GM12891 (cell line): ENCODE data around the gene USP43.

Source experiments
- DNase-seq: peaks from one replicate; pipeline ENCODE4 v3.0.0; 2011; ENCODE audit warnings: low spot score; ENCODE audit not compliant: insufficient read length
- FAIRE-seq: peaks from 2 replicates; lab custom pipeline; 2011; peaks lifted over from hg19 to GRCh38; lab: Jason Lieb, UNC
- PAX5 ChIP-seq: IDR thresholded peaks from 2 replicates; pipeline ENCODE4 v1.6.1; 2011; ENCODE audit warnings: low read length, moderate library complexity, mild to moderate bottlenecking; ENCODE audit not compliant: insufficient read depth, severe bottlenecking
- POLR2A ChIP-seq: IDR thresholded peaks from 2 replicates; pipeline ENCODE4 v1.6.1; 2011; ENCODE audit warnings: low read depth, low read length, control low read depth
- POLR2AphosphoS5 ChIP-seq: IDR thresholded peaks from 2 replicates; pipeline ENCODE4 v1.6.1; 2011; ENCODE audit warnings: low read depth, low read length, control low read depth
- POU2F2 ChIP-seq: IDR thresholded peaks from 2 replicates; pipeline ENCODE4 v1.6.1; 2011; ENCODE audit warnings: low read depth, mild to moderate bottlenecking, control low read depth, low read length, moderate library complexity
- SPI1 ChIP-seq: IDR thresholded peaks from 2 replicates; pipeline ENCODE4 v1.6.1; 2011; ENCODE audit warnings: low read depth, low read length, control low read depth
- TAF1 ChIP-seq: IDR thresholded peaks from 2 replicates; pipeline ENCODE4 v1.6.1; 2011; ENCODE audit warnings: low read depth, low read length, control low read depth

The USP43 gene

GRCh38 chr17:9702914-9703780 is 57.8 kb downstream of the USP43 start:
- FAIRE-seq (no peak), DNase-seq (no peak)
- TF ChIP-seq POU2F2, result no peak
- TF ChIP-seq PAX5, result no peak

DNA sequence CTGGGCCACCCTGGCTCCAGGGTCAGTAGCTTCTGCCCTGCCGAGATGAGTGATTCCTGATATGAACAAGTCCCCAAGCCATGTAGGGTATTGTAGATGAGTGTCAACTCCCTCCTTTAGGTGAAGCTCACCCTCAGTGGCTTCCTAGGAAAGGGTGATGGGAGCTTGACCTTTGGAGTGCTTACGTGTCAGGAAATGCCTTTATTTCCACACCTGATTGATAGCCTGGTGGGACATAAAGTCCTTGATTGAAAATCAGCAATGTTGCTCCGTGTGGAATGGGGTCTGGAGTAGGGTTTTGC is 58.4 kb downstream of the USP43 start:
- TF ChIP-seq TAF1, result no peak
- TF ChIP-seq POU2F2, result no peak
- no peak for TF ChIP-seq SPI1
- no peak for TF ChIP-seq PAX5
- TF ChIP-seq POLR2AphosphoS5, result no peak
- no peak for TF ChIP-seq POLR2A
- no peak for DNase-seq
- FAIRE-seq, result no peak

GRCh38 chr17:9705745-9706144 is 60.4 kb downstream of the USP43 start:
- no peak for DNase-seq
- TF ChIP-seq SPI1, result no peak
- no peak for TF ChIP-seq POU2F2
- TF ChIP-seq PAX5, result no peak
- no peak for TF ChIP-seq TAF1
- no peak for TF ChIP-seq POLR2A
- TF ChIP-seq POLR2AphosphoS5, result no peak
- no peak for FAIRE-seq

- FAIRE-seq, result no peak
- no peak for TF ChIP-seq POU2F2
- no peak for TF ChIP-seq TAF1
- no peak for TF ChIP-seq POLR2A
- no peak for TF ChIP-seq POLR2AphosphoS5
- no peak for TF ChIP-seq PAX5
- TF ChIP-seq SPI1, result no peak
- DNase-seq, result no peak
These were observed 62.6 kb downstream of the USP43 start for GRCh38 chr17:9707948-9708347.

- TF ChIP-seq POLR2AphosphoS5 (no peak), POU2F2 (no peak), POLR2A (no peak), SPI1 (no peak), PAX5 (no peak), TAF1 (no peak)
- DNase-seq (no peak), FAIRE-seq (no peak)
These were observed 69.5 kb downstream of the USP43 start for GRCh38 chr17:9714801-9715200.

DNA sequence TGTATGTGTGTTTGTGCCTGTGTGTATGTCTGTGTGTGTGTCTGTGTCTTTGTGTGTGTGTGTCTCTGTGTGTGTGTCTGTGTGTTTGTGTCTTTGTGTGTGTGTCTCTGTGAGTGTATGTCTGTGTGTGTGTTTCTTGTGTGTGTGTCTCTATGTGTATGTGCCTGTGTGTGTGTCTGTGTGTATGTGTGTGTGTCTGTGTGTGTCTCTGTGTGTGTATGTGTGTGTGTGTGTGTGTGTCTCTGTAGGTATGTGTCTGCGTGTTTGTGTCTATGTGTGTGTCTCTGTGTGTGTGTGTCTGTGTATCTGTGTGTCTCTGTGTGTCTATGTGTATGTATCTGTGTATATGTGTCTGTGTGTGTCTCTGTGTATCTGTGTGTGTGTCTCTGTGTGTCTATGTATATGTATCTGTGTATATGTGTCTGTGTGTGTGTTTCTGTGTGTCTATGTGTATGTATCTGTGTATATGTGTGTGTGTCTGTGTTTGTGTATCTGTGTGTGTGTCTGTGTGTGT is 70.2 kb downstream of the USP43 start:
- TF ChIP-seq POLR2A, result no peak
- no peak for TF ChIP-seq SPI1
- no peak for TF ChIP-seq TAF1
- no peak for TF ChIP-seq PAX5
- no peak for TF ChIP-seq POU2F2
- TF ChIP-seq POLR2AphosphoS5, result no peak
- DNase-seq (no peak), FAIRE-seq (peak; percentile 23)

GRCh38 chr17:9725575-9725974 is 80.3 kb downstream of the USP43 start:
- TF ChIP-seq SPI1 (no peak), POLR2AphosphoS5 (no peak), POLR2A (no peak), TAF1 (no peak), POU2F2 (no peak), PAX5 (no peak)
- no peak for DNase-seq
- FAIRE-seq, result no peak

- no peak for FAIRE-seq
- TF ChIP-seq POLR2A, result no peak
- TF ChIP-seq TAF1, result no peak
- TF ChIP-seq POU2F2, result no peak
- TF ChIP-seq SPI1, result no peak
- no peak for TF ChIP-seq POLR2AphosphoS5
- TF ChIP-seq PAX5, result no peak
These were observed 81.0 kb downstream of the USP43 start for GRCh38 chr17:9726291-9726690.

DNA sequence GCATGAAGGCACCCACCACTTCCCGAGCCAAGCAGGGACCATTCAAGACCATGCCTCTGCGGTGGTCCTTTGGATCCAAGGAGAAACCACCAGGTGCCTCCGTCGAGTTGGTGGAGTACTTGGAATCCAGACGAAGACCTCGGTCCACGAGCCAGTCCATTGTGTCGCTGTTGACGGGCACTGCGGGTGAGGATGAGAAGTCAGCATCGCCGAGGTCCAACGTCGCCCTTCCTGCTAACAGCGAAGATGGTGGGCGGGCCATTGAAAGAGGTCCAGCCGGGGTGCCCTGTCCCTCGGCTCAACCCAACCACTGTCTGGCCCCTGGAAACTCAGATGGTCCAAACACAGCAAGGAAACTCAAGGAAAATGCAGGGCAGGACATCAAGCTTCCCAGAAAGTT is 82.7 kb downstream of the USP43 start:
- no peak for FAIRE-seq
- no peak for DNase-seq
- no peak for TF ChIP-seq POLR2A
- no peak for TF ChIP-seq POLR2AphosphoS5
- no peak for TF ChIP-seq POU2F2
- TF ChIP-seq PAX5, result no peak
- TF ChIP-seq SPI1, result no peak
- no peak for TF ChIP-seq TAF1

More at GRCh38 chr17:9726291-9726690, 81.0 kb downstream of the USP43 start:
- DNase-seq, result no peak

DNA sequence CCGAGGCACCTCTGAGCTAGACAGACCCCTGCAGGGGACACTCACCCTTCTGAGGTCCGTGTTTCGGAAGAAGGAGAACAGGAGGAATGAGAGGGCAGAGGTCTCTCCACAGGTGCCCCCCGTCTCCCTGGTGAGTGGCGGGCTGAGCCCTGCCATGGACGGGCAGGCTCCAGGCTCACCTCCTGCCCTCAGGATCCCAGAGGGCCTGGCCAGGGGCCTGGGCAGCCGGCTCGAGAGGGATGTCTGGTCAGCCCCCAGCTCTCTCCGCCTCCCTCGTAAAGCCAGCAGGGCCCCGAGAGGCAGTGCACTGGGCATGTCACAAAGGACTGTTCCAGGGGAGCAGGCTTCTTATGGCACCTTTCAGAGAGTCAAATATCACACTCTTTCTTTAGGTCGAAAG is 83.2 kb downstream of the USP43 start:
- DNase-seq (no peak), FAIRE-seq (no peak)
- TF ChIP-seq POU2F2, result no peak
- TF ChIP-seq PAX5, result no peak
- TF ChIP-seq TAF1, result no peak
- TF ChIP-seq POLR2A, result no peak
- no peak for TF ChIP-seq SPI1
- no peak for TF ChIP-seq POLR2AphosphoS5
